GM12878 (cell line): ENCODE results near the gene MAGI2. TPM values are rescaled to one million over a fixed set of nuclear protein-coding genes. Genes with fewer than 3 reads are reported as not detected.

Experiments
- ATAC-seq: fragments of 200-7000 bp; cut with Tn5 transposase; 3 replicates; pipeline ENCODE4 v1.9.1; 2020; ENCODE audit warnings: mild to moderate bottlenecking, moderate library complexity
- BruUV-seq: library from RNA; stranded (reverse); fragments of 400-500 nt; replicated peaks from 2 replicates; lab custom pipeline; 2021; lab: Mats Ljungman, UMichigan
- CTCF ChIA-PET: fragments of 300-600 bp; sonication (Branson Sonifier 250); formaldehyde crosslinking; extraction: SDS; loops from one replicate; lab custom pipeline; 2021; ENCODE audit warnings: inconsistent platforms; lab: Yijun Ruan, JAX
- POLR2A ChIA-PET: fragments of 350-600 bp; formaldehyde crosslinking; extraction: SDS; loops from one replicate; lab custom pipeline; 2021; ENCODE audit warnings: inconsistent platforms; lab: Charles Lee
- RAD21 ChIA-PET: fragments of 300-600 bp; sonication (Branson Sonifier 250); formaldehyde crosslinking; loops from one replicate; lab custom pipeline; 2023; ENCODE audit warnings: antibody characterized with exemption; ENCODE audit not compliant: unreplicated experiment; lab: Charles Lee
- SMC1A ChIA-PET: fragments of 300-600 bp; sonication (Branson Sonifier 250); formaldehyde crosslinking; loops from one replicate; lab custom pipeline; 2023; ENCODE audit not compliant: unreplicated experiment, uncharacterized antibody; lab: Charles Lee
- DNase-seq: peaks from one replicate; pipeline ENCODE4 v3.0.0-alpha.2; 2011; ENCODE audit warnings: low read depth, low spot score
- FAIRE-seq: peaks from 3 replicates; lab custom pipeline; 2011; peaks lifted over from hg19 to GRCh38; lab: Jason Lieb, UNC
- H2AFZ ChIP-seq: 2 replicates; pipeline ENCODE4 v1.6.0; 2011; ENCODE audit warnings: low read depth, low read length, control low read depth; ENCODE audit not compliant: control insufficient read depth
- H3K27ac ChIP-seq: 2 replicates; pipeline ENCODE4 v1.5.1; 2011; ENCODE audit warnings: control low read depth; ENCODE audit not compliant: control insufficient read depth, insufficient read depth
- H3K27me3 ChIP-seq, 2 experiments: replicated peaks in 1 of 2; 2 replicates each; pipeline versions ENCODE4 v1.6.0 to v1.6.1; 2011; ENCODE audit warnings: low read length in 1 of 2; ENCODE audit not compliant: control insufficient read depth in 2 of 2, insufficient read depth in 2 of 2
- H3K36me3 ChIP-seq, 2 experiments: 2 replicates each; pipeline ENCODE4 v1.5.1; 2011; ENCODE audit warnings: low read length in 1 of 2; ENCODE audit not compliant: control insufficient read depth in 2 of 2, insufficient read depth in 2 of 2
- H3K4me1 ChIP-seq: 2 replicates; pipeline ENCODE4 v1.6.1; 2011; ENCODE audit warnings: mild to moderate bottlenecking, low read length, moderate library complexity, mixed read lengths; ENCODE audit not compliant: control insufficient read depth, insufficient read depth
- H3K4me2 ChIP-seq: 2 replicates; pipeline ENCODE4 v1.6.0; 2011; ENCODE audit warnings: control low read depth; ENCODE audit not compliant: control insufficient read depth, insufficient read depth
- H3K4me3 ChIP-seq: fragments of 200-600 bp; sonication (generic); 2 replicates; pipeline ENCODE4 v1.5.1; 2016
- H3K79me2 ChIP-seq: 2 replicates; pipeline ENCODE4 v1.6.0; 2011; ENCODE audit warnings: low read length; ENCODE audit not compliant: control insufficient read depth, insufficient read depth
- H3K9ac ChIP-seq: 2 replicates; pipeline ENCODE4 v1.8.0; 2011; ENCODE audit warnings: low read length, control low read depth, mixed read lengths; ENCODE audit not compliant: control insufficient read depth, insufficient read depth
- H3K9me3 ChIP-seq: replicated peaks from 3 replicates; pipeline ENCODE4 v1.5.1; 2011; ENCODE audit warnings: mild to moderate bottlenecking, low read length; ENCODE audit not compliant: control insufficient read depth, insufficient read depth
- H4K20me1 ChIP-seq: 2 replicates; pipeline ENCODE4 v1.6.0; 2011; ENCODE audit not compliant: control insufficient read depth, insufficient read depth
- ASH2L ChIP-seq: fragments of 300-600, 200-600 bp; sonication (generic); IDR thresholded peaks from 2 replicates; pipeline ENCODE4 v1.6.1; 2017; ENCODE audit warnings: low read depth, mild to moderate bottlenecking, borderline replicate concordance
- BCL11A ChIP-seq: IDR thresholded peaks from 2 replicates; pipeline ENCODE4 v1.6.1; 2011; ENCODE audit warnings: low read depth, low read length
- BCL3 ChIP-seq: IDR thresholded peaks from 2 replicates; pipeline ENCODE4 v1.6.1; 2011; ENCODE audit warnings: borderline replicate concordance, low read depth, mild to moderate bottlenecking, moderate library complexity, low read length; ENCODE audit not compliant: insufficient read depth, poor library complexity, severe bottlenecking
- CHD1 ChIP-seq: IDR thresholded peaks from 2 replicates; pipeline ENCODE4 v1.6.1; 2012; ENCODE audit warnings: low read depth, low read length, improper control_type of control experiment
- E2F8 ChIP-seq: fragments of 450-650 bp; IDR thresholded peaks from 2 replicates; pipeline ENCODE4 v1.6.1; 2018; ENCODE audit warnings: mild to moderate bottlenecking, low read depth, moderate library complexity; ENCODE audit not compliant: partially characterized antibody
- EED ChIP-seq: sonication (generic); IDR thresholded peaks from 2 replicates; pipeline ENCODE4 v1.6.1; 2016; ENCODE audit warnings: antibody characterized with exemption, low read depth
- FOXK2 ChIP-seq: fragments of 450-650 bp; IDR thresholded peaks from 2 replicates; pipeline ENCODE4 v1.6.1; 2017; ENCODE audit warnings: mild to moderate bottlenecking, moderate library complexity
- KAT2A ChIP-seq: conservative IDR thresholded peaks from 2 replicates; pipeline ENCODE4 v1.6.1; 2011; ENCODE audit warnings: low read depth, low read length; ENCODE audit not compliant: control insufficient read depth
- MLLT1 ChIP-seq: fragments of 450-650 bp; IDR thresholded peaks from 2 replicates; pipeline ENCODE4 v1.6.1; 2016; ENCODE audit warnings: mild to moderate bottlenecking
- MXI1 ChIP-seq: fragments of 150-350 bp; IDR thresholded peaks from 2 replicates; pipeline ENCODE4 v1.6.1; 2011; ENCODE audit warnings: low read depth, mild to moderate bottlenecking, inconsistent platforms, low read length, improper control_type of control experiment
- NFYB ChIP-seq: IDR thresholded peaks from 2 replicates; pipeline ENCODE4 v1.6.1; 2011; ENCODE audit warnings: low read depth, mild to moderate bottlenecking, low read length, improper control_type of control experiment, moderate library complexity; ENCODE audit not compliant: insufficient read depth
- POLR2AphosphoS5 ChIP-seq: IDR thresholded peaks from 2 replicates; pipeline ENCODE4 v1.6.1; 2011; ENCODE audit warnings: mild to moderate bottlenecking, low read length, inconsistent platforms
- RBBP5 ChIP-seq: fragments of 200-600 bp; sonication (generic); conservative IDR thresholded peaks from 2 replicates; pipeline ENCODE4 v1.6.1; 2016
- ZNF687 ChIP-seq: fragments of 450-650 bp; IDR thresholded peaks from 2 replicates; pipeline ENCODE4 v1.6.1; 2017; ENCODE audit warnings: mild to moderate bottlenecking, moderate library complexity
- ZZZ3 ChIP-seq: IDR thresholded peaks from 2 replicates; pipeline ENCODE4 v1.6.1; 2011; ENCODE audit warnings: low read depth; ENCODE audit not compliant: control insufficient read depth, insufficient read length
- WGBS: methylation state at CpG from one replicate; pipeline ENCODE4 v1.1.6; 2016; ENCODE audit warnings: low lambda C conversion rate; ENCODE audit not compliant: insufficient replicate concordance, insufficient coverage; ENCODE audit errors: missing lambda C conversion rate; 5-methylcytosine and 5-hydroxymethylcytosine counted together
- in situ Hi-C: fragments of 300-500 bp; cut with MboI; formaldehyde crosslinking; loops from 9 replicates; pipeline ENCODE4 v1.14.3; 2018; ENCODE audit warnings: mixed read lengths
- intact Hi-C: fragments of 100-400 bp; cut with micrococcal nuclease; formaldehyde crosslinking; loops from one replicate; pipeline ENCODE4 v1.14.2; 2022; ENCODE audit not compliant: unreplicated experiment
- polyA plus RNA-seq, 11 experiments: library from polyadenylated mRNA; depleted of rRNA in 4 of 11; unstranded in 6 of 11; stranded (reverse) in 5 of 11; fragments of >200 nt; fragmentation: Nextera tagmentation in 4 of 11; fragmentation: Illumina TruSeq in 1 of 11; extraction: Ambion mirVana in 4 of 11; extraction: Trizol in 1 of 11; gene quantifications; 1 replicate in 1 of 11; 2 replicates in 10 of 11; pipeline versions ENCODE4 v1.2.1 to v1.2.3, GENCODE V29; 2011 to 2016; ENCODE audit warnings: inconsistent platforms in 2 of 11, missing spikeins in 2 of 11, low read depth in 1 of 11
- total RNA-seq, 4 experiments: library from RNA; depleted of rRNA in 3 of 4; stranded (reverse); fragments of >200 nt in 3 of 4; fragmentation: Illumina TruSeq in 1 of 4; extraction: Trizol in 1 of 4; gene quantifications; 2 replicates each; pipeline versions ENCODE4 v1.2.1 to v1.2.3, GENCODE V29; 2013 to 2021

Gene MAGI2
- total and polyA plus RNA-seq, 10 of the 15 experiments (the other 5 are each of a cell fraction or from before 2014, with no cell fraction given) = 0.01 to 0.31 (median 0.05) TPM; not detected in 2

- ATAC-seq (no peak), DNase-seq (no peak), FAIRE-seq (no peak)
- BruUV-seq = no TSS peak
- no peak overlapping the region for H3K4me3 ChIP-seq
- in situ Hi-C loops (no loop called here), intact Hi-C loops (no loop called here)
- H3K27me3 ChIP-seq = no peaks in the 10 kb centered on the region; a peak in 1 of 4 replicates
- RAD21 ChIA-PET = no interaction called here
- H4K20me1 ChIP-seq = no peaks in the 10 kb centered on the region
- SMC1A ChIA-PET = interaction anchor here (1.2 kb wide), 1 partner anchor 9 kb away, joined by 4 read pairs; no protein-coding TSS in a partner anchor
- no peak overlapping the region for H2AFZ ChIP-seq
- WGBS = 30% methylated on average over 7 of the region's 7 CpGs
- POLR2A ChIA-PET = interaction anchor here (0.6 kb wide), 1 partner anchor 830 kb away, joined by 3 read pairs; no protein-coding TSS in a partner anchor
- H3K79me2 ChIP-seq = no peaks in the 10 kb centered on the region
- H3K4me1 ChIP-seq = no peaks in the 10 kb centered on the region
- no peak overlapping the region for H3K4me2 ChIP-seq
- H3K36me3 ChIP-seq = no peaks in the 10 kb centered on the region
- no peaks in the 10 kb centered on the region for H3K9me3 ChIP-seq
- CTCF ChIA-PET = interaction anchor here (2.8 kb wide), 1 partner anchor 9 kb away, joined by 9 read pairs; no protein-coding TSS in a partner anchor
- H3K27ac ChIP-seq = no peak overlapping the region
- no peak overlapping the region for H3K9ac ChIP-seq
- TF ChIP-seq MXI1 (no peak), ZZZ3 (no peak), FOXK2 (no peak), MLLT1 (no peak), EED (no peak), E2F8 (no peak), NFYB (no peak), CHD1 (no peak), ASH2L (no peak), BCL3 (no peak), ZNF687 (no peak), RBBP5 (no peak), POLR2AphosphoS5 (no peak), BCL11A (no peak), KAT2A (no peak)
Measured at GRCh38 chr7:78052112-78052511, 1401.4 kb downstream of the MAGI2 start.
